T1000 (cell line): ENCODE results near the gene MS4A15.
A peak's percentile ranks its signal among the peaks of the same experiment; 100 is the strongest.
"Not testable (repeated sequence)": the region's sequence is repeated elsewhere in the genome, so short reads cannot be mapped to it uniquely, and the experiment has no call there.

Experiments used
- DNase-seq: peaks from one replicate; lab custom pipeline; 2025; ENCODE audit warnings: mixed read lengths; lab: John Stamatoyannopoulos, UW

Gene MS4A15

GRCh38 chr11:60754887-60755286 lies 1.8 kb upstream of the MS4A15 start:
- DNase-seq = no peak

GRCh38 chr11:60757231-60757800 lies 649 bp downstream of the MS4A15 start:
- DNase-seq = no peak

DNA sequence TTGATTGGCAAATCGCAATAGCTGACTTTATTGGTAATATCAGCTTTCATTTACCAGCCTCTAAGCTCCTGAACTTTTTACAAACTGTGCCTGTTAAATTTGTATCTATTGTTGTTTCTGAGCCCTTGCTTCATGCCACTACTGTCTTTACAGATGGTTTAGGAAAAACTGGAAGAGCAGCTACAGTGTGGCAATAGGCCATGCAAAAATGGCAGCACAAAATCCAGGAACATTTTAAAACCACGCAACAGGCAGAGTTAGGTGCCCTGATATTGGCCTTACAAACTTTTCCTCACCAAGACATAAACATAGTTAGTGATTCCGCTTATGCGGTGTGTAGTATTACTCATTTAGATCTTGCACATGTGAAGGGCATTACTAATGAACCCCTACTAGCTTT lies 2.0 kb downstream of the MS4A15 start:
- DNase-seq = not testable (repeated sequence)

DNA sequence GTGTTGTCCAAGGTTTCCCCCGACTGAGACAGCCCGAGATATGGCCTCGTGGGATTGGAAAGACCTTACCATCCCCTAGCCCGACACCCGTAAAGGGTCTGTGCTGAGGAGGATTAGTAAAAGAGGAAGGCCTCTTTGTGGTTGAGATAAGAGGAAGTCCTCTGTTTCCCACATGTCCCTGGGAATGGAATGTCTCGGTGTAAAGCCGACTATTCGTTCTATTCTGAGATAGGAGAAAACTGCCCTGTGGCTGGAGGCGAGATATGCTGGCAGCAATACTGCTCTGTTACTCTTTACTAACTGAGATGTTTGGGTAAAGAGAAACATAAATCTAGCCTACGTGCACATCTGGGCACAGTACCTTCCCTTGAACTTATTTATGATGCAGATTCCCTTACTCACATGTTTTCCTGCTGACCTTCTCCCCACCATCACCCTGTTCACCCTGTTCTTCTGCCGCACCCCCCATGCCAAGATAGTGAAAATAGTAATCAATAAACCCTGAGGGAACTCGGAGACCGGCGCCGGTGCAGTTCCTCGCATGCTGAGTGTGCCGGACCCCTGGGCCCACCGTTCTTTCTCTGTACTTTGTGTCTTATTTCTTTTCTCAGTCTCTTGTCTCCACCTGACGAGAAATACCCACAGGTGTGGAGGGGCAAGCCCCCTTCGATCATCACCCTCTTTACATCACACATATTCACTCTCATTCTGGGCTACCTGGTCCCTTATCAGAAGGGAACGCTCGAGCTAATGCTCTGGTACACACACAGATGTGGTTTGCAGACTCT lies 3.0 kb downstream of the MS4A15 start:
- DNase-seq = not testable (repeated sequence)

DNA sequence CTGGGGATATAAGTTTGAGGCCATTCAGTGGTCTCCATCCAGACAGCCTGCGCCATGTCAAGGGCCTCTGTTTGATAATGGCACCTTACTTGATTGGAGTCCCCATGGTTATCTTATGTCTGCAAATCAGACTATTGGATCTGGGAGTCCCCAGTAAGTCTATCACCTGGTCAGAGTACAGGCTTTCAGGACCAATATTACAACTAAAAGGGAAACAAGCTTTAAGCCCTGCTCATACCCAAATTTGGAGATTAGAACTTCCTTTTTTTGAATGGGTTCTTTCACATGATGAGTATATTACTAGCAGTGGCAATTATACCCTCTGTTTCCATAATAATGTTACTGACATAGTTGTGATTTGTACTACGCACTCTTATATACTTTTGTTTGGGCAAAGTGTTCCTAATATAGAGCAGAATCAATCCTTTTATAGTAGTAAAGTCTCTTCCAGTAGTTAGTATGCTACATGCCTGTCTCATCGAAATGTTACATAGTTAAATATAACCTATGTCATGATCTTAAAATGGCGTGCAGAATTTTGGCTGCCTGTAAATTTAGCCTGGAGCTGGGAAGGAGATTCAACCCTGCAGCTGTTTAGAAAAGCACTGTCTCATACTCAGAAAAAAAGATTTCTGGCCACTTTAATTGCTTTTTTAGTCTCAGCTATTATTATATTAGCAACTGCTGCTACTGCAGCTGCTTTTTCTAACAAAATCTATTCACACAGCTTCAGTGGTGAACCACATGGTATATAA lies 4.9 kb downstream of the MS4A15 start:
- DNase-seq = no peak

- DNase-seq = no peak
Measured at GRCh38 chr11:60762851-60763691, 6.4 kb downstream of the MS4A15 start.

- no peak for DNase-seq
Measured at GRCh38 chr11:60763692-60764369, 7.2 kb downstream of the MS4A15 start.

DNA sequence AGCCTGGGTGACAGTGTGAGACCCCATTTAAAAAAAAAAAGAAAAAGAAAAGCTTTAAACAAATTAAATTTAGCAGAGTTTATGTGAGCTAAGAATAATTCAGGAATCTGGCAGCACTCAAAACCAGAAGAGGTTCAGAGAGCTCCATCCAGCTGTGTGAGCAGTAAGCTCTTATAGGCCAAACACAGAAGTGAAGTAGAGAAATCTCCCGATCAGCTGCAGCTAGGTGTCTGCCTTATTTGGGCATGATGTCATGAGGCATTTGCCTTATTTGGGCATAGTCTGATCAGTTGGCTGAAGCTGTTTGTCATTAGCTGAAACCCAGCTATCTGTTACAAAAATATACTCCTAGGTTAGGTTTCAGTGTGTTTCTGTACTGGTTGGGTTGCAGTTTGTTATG lies 8.2 kb downstream of the MS4A15 start:
- DNase-seq = no peak

DNA sequence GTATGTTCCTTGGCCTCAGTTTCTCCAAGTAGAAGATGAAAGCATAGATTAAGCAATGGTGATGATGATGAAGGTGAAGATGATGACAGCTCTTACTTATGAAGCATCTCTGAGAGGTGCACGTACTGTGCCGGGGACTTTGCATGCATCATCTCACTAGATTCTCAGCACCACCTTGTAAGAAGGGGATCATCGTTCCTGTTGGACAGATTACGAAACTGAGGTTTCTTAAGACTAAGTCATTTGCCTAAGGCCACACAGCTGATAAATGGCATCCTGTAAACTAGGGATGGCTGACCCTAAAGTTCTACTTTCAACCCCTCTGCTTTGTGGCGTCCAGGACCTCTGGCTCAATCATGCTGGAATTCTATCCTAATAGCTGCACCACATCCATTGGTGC lies 8.7 kb downstream of the MS4A15 start:
- DNase-seq = no peak

- DNase-seq = no peak
Measured at GRCh38 chr11:60766547-60766946, 9.9 kb downstream of the MS4A15 start.

DNA sequence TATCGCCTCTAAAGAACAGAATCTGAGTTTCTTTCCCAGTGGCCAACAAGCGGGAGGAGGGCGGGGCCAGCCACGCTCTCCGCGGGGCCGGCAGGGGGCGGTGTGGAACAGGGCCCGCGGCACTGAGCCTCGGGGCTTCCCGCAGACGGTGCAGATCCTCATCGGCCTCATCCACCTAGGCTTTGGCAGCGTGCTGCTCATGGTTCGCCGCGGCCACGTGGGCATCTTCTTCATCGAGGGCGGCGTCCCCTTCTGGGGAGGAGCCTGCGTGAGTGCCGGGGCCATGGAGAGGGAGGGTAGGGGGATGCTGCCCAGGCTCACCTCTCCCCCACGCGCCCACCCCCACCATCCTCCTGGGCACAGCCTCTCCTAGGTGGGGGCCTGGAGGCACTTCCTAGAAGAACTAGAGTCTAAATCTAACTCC lies 10.7 kb downstream of the MS4A15 start:
- DNase-seq = no peak

DNA sequence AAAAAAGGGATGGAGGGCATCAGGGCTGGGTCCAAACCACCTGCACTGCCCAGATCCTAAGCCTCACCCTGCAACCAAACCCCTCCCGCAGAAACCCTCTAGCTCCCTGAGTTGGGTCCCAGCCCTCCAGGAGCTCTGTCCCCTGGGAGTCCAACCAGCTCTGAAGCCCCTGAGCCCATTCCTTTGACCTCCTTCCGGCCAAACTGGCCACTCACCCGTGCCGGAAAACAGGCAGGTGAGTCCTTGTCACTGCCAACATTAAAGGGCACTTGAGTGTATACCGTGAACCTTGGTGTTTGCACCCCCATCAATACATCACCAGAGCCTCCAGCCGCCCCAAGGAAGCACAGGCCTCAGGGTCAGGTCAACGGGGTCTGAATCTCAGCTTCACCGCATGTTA lies 11.5 kb downstream of the MS4A15 start:
- no peak for DNase-seq

- no peak for DNase-seq
Measured at GRCh38 chr11:60769273-60769672, 12.6 kb downstream of the MS4A15 start.

- no peak for DNase-seq
Measured at GRCh38 chr11:60769811-60770210, 13.1 kb downstream of the MS4A15 start.

DNA sequence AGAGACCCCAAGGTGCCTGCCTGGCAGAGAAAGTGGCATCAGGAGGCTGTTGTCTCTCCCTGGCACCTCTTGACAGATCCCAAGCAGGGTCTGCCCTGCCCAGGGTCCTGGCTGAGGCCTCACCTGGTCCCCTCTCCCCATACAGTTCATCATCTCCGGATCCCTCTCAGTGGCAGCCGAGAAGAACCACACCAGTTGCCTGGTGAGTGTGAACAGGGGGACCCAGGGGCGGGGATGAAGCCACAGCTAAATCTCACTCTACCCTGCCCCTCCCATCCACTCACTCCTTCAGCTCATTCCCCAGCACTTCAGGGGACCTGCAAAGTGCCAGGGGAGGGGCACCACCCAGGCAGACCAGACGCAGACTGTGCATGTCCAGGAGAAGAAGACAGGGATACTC lies 14.5 kb downstream of the MS4A15 start:
- DNase-seq = no peak

GRCh38 chr11:60771879-60772525 lies 15.3 kb downstream of the MS4A15 start:
- no peak for DNase-seq

GRCh38 chr11:60772666-60773065 lies 16.0 kb downstream of the MS4A15 start:
- no peak for DNase-seq

GRCh38 chr11:60774726-60775125 lies 18.1 kb downstream of the MS4A15 start:
- DNase-seq = no peak

DNA sequence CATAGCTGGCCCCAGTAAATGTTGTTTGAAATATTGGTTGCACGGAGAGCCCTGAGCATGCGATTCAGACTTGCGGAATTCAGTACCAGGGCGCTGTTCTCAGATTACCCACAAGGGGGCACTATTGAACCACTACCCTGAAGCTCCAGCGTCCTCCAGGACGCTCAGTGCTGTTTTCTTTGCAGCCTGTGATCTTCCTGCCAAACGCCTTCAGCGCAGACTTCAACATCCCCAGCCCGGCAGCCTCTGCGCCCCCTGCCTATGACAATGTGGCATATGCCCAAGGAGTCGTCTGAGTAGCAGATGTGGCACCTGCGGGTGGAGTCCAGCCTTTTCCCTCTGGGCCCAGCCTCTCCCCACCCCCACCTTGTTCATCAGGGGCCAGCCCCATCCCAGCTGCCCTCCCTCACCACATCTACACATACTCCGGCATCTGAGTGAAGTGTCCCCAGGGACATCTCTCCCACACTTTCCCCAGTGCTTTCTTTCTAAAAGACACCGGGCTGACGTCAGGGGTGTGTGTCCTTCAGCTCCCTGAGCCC lies 18.8 kb downstream of the MS4A15 start:
- DNase-seq = peak; percentile 62

DNA sequence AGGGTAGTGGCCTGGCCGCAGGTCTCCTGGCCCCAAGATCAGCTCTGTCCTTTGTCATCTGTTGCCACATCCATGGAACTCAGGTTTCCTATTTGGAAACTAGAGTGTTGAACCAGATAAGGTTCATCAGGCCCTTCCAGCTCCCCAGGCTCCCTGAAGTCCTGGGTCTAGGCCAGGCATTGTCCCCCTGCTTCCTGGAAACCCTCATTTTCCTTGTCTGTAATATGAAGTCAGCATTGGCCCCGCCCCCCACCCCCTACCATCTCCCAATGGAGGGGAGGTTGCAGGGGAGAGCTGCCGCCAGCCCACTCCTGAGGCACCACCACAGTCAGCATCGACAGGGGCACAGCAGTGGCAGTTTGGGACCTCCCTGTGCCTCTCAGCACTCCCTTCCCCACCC lies 19.5 kb downstream of the MS4A15 start:
- no peak for DNase-seq

DNA sequence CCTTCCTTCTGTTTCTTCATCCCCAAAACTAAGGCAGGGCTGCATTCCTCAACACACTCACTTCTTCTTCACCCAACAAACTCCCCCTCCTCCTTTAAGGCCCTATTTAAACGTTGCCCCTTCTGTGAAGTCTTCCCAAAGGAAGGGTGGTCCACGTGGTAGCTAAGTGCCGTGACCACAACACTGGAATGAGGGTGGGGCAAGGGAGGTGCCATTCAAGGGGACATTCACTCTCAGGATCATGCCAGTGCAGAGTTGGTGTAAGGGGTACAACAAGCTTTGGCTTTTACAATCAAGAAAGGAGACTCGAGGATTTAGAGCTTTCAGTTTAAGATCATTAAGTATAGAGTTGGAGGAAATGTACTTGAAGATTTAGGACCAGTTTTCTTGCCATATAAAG lies 20.4 kb downstream of the MS4A15 start:
- no peak for DNase-seq
